Measurements from ENCODE around the gene SHISA9.

SHISA9 gene

DNA sequence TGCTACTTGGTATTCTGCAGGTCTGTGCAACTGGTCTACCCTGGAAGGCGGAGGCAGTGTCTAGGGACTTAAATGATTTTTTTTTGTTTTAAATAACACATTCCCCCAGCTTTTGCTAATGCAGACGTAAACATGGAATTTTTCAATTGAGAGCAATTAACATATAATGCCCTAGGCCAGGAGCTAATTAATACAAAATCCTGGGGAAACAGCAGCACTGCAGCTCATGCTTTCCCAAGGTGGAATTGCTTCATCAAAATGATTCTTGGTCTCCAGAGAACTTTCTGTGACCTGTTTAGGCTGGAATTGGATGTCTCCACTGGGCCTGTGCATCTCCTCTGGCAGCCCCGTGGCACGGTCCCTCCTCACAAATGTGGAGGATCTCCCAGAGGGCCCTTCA, 50.6 kb downstream of the SHISA9 start:
- no peak for DNase-seq (ENCODE audit: low spot score)

DNA sequence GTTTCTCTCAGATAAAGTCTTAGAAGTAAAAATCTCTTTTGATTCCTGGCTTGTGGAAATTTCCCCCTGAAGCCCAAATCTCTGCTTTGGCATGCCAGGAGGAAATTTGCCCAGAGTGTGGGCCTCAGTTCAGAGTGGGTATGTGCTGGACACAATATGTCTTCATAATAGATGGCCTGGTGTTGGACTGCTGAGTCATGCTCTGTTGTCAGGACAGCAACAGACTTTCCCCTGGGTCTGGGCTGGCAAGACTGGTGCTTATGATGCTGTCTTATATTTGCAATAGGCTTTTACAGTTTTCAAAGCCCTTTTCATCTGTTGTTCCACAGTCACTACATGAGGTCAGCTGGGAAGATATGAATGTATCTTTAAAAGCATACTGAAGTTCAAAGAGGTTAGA, 57.0 kb downstream of the SHISA9 start:
- no peak for DNase-seq (ENCODE audit: low spot score)

DNA sequence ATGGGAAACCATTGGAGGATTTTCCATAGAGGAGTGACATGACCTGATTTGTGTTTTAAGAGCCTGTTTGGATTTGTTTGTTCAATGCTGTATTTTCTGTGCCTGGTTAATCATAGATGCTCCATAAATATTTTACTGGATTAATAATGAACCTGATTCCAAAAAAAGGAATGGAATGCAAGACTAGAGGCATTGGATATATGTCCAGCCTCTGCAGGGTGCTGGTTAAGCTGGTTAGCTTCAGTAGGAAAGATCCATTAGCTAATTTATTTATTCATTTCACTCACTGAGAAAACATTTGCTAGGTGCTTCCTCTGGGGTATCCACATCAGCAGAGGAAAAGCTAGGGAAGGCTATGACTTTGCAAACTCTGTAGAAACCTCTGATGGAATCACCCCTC, 57.7 kb downstream of the SHISA9 start:
- no peak for DNase-seq (ENCODE audit: low spot score)

DNA sequence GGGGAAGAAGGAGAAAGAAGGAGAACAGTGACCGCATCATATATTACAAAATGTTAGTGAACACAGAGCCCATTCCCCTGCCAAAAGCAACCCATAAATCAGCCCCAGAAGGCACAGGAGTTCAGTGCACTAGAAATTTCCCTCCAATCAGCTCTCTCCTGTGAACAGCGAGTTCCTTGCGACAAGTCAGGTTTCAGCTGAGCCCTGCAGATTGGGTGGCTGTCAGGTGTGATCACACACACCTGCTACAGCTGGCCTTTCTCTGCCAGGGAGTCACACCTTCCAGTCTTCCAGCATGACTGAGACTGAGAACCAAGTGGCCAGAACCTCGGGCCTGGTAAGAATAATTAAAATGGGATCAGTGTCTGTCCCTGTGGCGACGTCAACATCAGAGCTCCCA, 60.2 kb downstream of the SHISA9 start:
- no peak for DNase-seq (ENCODE audit: low spot score)

DNA sequence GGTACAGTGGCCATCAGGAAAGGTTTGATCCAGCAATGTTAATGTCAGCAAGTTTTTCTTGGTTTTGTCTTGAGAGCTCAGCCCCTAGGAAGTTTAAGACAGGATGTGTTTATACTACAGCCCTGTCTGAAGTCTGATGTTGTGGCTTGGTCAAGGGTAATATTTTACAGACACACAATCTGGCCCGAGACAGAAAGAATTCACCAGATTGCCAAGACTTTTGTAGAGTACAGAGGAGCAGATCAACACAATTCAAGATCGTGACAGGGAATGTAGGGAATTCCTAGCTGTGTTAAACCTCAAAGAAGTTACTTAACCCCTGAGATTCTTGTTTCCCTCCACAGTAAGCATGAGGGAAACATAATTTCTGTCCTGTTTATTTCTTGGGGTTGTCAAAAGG, 63.1 kb downstream of the SHISA9 start:
- no peak for DNase-seq (ENCODE audit: low spot score)

DNA sequence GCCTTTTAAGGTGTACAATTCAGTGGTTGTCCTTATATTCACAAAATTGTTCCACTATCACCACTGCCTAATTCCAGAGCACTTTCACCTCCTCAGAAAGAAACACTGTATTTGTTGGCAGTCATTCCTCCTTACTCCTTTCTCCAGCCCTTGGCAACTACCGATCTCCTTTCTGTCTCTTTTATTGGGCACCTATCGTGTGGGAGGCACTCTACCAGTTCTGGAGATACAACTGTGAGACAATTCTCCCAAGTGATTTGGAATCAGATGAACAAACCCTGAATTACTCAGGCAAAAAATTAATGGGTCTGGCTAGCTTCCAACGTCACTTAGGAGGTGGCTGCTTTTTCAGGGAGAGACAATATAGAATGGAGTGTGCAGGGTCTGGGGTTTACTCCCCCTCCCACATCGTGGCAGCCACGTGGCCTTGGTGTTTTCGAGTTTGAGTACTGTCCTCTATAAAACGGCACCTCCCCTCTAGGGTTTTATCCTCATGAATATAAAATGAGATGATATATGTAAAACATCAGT, 63.9 kb downstream of the SHISA9 start:
- DNase-seq (ENCODE audit: low spot score), result no peak

DNA sequence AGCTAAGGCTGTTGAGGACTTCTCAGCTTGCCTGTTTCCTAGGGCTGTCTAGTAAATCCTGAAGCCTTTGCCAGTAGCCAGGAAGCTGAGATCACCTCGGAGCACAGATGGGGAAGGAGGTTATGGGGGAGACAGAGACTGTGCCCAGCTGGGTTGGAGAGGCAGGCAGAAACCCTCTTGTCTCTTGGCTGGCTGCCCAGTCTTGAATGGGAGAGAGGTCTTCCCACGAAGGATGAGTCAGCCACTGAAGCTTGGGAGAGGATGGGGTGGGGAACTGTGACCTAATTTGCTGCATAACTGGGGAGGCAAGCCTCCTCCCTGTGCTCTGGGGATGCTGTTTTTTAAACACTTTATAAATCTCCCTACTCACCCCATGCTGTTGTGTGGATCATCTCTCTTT, 69.8 kb downstream of the SHISA9 start:
- DNase-seq (ENCODE audit: low spot score), result peak; percentile 32

DNA sequence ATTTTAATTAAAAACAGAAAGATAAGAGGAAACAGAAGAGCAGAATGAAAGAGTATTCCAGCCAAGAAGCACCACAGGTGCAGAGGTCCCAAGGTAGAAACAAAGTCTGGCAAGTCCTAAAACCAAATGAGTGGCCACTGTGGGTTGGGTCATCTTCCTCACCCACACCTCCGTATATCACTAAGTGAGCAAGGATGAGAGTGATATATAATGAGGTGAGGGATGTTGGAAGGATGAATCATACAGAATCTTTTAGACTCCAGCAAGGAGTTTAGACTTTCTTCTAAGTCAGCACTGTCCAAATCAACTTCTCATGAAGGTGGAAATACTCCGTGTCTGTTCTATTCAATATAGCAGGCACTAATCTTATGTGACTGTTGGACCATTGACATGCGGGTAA, 70.8 kb downstream of the SHISA9 start:
- DNase-seq (ENCODE audit: low spot score), result no peak

DNA sequence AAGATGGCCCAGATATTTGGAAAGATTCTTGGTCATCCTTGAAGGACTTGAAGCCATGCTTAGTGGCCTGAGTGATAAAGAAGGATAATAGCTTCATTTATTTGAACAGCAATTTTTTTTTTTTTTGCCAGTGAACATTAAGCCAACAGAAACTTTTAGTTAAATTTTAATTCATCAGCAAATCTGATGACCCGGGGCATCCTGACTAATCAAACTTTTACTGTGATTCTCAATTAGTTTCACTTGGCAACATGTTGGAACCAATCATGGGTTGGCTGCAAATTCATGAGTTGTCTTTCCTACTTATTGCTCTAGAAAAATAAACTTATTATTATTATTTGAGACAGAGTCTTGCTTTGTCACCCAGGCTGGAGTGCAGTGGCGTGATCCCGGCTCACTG, 74.4 kb downstream of the SHISA9 start:
- no peak for DNase-seq (ENCODE audit: low spot score)

DNA sequence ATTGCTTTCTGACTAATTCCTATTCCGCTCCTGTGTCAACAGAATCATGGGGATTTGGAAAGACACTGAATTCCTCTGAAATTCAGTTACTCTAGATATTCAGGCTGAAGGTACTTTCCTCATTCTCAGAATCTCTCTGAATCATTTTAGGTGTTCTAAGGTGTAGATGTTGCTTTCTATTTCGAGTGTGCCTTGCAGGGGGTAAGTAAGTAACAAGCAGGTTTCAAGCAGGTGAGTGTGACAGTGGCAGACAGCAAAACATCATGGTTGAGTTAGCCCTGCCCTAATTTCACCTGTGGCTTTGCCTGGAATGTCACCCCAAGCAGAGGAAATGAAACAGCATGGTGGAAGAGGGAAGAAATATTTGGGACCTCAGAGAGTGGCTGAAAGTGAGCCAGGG, 75.1 kb downstream of the SHISA9 start:
- no peak for DNase-seq (ENCODE audit: low spot score)

DNA sequence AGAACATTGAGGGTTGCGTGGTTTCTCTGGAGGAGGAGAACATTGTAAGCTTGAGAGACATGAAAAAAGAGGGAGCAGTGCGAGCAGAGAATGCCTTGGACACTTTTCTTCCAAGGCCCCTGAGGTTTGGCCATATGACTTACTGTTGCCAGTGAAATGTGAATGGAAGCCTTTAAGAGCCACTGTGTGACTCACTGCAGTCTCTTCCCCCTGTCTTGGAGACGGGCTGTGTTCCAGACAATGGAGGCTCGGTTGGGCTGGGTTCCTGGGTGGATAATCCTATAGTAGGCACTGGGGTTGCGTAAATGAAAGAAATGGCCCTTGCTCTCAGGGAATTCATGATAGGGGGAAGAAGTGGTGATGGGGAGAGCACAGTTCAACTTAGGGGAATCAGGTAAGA, 75.5 kb downstream of the SHISA9 start:
- no peak for DNase-seq (ENCODE audit: low spot score)

DNA sequence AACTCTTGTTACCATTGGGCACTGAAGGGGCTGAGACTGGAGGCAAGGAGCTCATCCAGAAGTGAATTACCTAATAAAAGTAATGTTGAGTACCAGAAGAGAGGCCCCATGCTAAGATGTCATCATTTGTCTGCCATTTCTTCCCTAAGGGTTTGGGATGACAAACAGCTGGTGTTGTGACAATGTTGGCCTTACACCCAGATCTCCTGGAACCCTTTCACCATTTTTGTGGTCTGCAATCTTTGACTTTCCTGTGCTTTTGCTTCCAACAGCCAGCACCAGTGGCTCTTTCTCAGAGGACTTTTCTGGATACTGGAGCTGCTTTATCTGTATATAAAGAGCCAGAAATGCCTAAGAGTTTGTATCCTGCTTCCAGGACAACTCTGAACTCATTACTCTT, 84.1 kb downstream of the SHISA9 start:
- DNase-seq (ENCODE audit: low spot score), result no peak

DNA sequence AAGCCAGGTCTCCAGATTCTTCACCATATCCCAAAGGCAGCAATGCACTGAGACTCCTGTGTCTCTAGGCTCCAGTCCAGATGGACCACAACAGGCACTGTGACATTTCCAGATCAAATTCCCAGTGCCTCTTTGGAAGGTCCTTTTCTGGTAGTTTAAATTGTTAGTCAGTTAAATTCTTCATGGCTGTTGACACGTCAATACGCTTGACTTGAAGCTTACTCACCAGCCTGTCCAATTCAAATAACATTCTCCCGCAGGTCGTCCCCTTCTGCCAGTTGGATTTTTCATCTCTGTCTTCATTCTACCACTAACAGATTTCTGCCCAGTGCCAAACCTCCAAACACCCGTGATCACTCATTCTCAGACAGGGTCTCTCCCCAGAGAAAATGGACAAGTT, 86.7 kb downstream of the SHISA9 start:
- DNase-seq (ENCODE audit: low spot score), result no peak

DNA sequence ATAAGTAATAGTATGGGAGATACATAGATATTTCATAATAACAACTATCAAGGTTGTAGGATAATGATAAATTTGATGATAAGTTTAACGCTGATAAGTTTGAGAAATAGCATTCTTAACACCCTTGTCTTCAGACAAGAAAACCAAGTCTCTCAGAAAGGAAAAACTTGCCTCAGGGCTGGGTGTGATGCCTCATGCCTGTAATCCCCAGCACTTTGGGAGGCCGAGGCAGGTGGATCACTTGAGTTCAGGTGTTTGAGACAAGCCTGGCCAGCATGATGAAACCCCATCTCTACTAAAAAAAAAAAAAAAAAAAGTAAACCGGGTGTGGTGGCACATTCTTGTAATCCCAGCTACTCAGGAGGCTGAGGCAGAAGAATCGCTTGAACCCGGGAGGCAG, 90.7 kb downstream of the SHISA9 start:
- no peak for DNase-seq (ENCODE audit: low spot score)

DNA sequence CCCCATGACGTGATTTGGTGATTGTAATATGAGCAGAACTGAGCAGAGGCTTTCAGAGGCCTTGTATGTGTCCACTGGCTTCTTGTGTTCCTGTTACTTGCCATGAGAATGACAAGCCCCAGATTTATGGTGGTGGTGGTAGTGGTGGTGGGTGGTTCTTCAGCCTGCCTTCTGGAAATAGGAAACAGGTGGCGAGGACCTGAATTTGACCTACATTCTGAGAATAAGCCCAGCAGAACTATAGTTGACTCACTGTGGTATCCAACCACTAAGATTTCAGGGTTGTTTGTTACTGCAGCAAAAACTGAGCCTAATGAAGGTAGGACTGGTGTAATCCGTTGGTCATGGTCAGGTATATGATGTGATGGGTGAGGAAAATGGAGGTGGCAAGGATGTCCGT, 93.0 kb downstream of the SHISA9 start:
- DNase-seq (ENCODE audit: low spot score), result no peak

DNA sequence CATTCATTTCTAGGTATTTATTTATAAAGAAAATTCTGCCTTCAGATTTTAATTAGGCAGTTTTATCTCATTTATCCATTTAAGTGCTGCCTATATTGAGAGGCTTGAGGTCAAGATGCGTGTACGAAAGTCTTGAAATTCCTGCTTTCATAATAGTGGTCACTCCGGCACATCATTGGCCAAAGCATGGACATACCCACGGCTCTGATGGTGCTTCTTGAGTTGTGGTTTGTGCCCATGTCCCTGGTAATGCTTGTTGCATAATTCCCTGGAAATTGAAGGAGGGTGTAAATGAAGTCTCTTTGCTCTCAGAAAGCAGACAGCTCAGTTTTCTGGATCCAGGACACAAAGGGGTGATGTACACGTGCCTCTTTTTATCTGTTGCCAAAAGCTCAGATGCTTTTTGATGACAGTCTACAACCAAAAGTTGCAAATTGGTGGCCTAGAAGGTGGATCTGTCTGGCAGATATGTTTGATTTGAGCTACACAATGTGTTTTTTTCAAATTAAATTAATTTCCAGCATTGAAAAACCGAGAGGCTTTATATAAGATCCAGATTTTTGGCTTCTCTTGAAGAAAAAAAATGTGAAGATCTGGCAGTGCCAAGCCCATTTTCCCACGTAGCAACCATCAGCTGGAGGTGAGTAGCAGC, 94.4 kb downstream of the SHISA9 start:
- DNase-seq (ENCODE audit: low spot score), result no peak

DNA sequence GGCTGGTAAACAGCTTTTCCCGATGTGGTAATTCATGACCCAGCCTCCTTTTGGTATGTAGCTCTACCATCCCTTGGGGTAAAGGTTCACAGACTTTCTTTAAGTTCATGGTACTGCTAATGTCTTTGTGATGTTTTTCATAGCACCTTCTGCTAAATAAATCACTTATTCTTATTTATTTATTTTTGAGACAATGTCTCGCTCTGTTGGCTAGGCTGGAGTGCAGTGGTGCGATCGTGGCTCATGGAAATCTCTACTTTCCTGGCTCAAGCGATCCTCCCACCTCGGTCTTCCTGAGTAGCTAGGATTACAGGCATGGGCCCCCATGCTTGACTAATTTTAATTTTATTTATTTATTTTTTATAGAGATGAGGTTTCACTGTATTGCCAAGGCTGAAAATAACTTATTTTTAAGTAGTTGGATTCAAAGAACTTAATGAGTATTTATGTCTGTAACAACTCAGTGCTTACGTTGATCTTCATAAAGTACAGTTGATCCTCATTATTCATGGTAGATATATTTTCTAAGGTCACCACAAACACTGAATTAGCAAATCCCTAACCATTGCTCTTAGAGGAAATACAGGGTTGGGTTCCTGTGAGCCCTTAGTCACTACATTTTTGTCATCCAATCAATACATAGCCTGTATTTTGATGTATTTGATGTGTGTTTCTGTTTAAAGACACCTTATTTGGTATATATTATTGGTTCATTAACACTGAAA, 97.1 kb downstream of the SHISA9 start:
- DNase-seq (ENCODE audit: low spot score), result no peak

DNA sequence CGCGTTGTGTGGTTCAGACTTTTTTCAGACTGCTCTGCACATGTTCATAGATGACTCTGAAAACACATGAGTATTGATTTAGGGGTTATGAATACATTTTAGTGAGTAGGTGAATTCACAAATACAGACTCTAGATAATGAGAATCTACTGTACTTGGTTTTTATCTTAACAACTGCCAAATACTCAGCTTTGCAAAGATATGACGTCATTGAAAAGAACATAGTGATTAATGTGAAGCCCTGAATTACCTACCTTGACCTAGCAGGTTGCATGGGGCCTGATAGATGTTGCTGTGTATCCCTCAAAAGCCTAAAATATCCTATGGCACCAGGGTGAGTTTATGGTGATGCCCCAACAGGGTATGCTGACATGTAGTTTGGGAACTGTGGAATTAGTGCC, 98.0 kb downstream of the SHISA9 start:
- no peak for DNase-seq (ENCODE audit: low spot score)

DNA sequence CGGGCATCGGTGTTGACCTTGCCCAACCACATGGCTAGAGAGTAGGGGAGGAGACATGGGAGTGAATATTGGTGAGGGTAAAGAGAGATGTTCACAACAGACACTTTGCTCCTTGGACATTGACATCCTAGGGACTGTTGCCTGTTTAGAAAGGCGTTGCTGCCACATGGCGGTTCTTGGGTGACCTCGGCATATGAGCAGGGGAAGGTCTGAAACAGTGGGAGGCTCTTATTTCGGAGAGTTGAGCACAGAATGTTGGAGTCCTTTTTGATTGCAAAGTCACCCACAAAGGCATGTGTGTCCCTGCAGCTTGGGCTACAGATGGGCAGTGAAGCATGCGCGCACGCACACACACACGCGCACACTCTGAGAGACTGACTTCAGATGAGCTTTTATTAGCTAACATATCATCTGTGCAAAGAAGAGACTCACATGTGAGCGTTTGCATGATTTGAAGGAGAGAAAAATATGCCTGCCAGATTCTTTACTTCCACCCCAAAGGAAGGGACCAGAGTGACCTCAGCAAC, 104.4 kb downstream of the SHISA9 start:
- no peak for DNase-seq (ENCODE audit: low spot score)

DNA sequence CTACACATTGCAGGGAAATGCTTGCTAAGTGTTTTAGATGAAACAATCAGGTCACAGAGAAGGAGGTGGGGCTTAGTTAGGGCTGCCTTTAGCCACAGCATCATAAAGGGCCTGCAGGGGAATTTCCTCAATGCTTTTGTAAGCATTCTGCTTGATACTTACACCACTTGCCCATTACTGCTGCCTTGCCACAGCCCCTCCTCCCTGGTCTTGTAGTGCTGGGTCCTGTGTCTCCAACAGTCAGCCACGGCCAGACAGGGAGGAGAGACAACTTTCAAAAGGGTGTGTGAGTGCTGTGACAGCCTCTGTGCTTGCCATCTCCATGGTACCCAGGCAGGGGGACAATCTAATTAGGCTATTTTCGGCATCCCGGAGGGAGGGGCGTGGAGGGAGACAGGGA, 111.2 kb downstream of the SHISA9 start:
- no peak for DNase-seq (ENCODE audit: low spot score)

DNA sequence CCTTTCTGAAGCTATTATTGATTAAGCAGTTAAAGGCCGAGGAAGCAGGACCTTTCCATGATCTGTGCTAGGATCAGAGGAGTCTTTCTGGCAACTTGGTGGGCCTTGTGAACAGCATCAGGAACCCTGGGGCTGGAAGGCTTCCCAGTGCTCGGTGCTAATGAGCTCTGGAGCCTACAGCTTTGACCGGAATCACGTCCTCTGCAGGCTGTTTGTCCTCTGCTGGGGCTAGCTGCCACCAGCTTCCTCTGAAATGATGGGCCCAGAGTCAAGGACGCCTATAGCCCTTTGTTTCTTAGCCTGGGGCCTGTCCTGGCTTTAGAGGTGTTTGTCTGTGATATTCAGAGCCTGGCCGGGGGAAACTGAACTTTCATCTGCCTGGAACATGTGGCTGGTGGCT, 111.6 kb downstream of the SHISA9 start:
- no peak for DNase-seq (ENCODE audit: low spot score)

DNA sequence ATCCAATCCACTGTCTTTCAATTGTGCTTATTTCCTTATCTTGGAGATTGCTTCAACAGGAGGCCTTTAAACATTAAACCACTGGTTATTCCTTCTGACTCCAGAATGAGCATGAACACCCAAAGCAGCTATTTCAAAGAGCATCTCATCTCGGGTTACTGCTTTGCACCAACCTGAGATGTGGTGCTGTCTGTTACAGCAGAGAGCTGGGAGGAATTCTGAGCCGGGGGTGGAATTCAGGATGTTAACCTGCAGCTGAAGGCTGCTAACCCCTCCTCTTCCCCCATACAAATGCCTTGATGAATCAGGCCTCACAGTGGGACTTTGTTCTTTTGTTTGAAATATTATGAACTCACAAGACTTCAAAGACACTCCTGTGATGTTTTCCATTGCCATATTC, 113.1 kb downstream of the SHISA9 start:
- no peak for DNase-seq (ENCODE audit: low spot score)

DNA sequence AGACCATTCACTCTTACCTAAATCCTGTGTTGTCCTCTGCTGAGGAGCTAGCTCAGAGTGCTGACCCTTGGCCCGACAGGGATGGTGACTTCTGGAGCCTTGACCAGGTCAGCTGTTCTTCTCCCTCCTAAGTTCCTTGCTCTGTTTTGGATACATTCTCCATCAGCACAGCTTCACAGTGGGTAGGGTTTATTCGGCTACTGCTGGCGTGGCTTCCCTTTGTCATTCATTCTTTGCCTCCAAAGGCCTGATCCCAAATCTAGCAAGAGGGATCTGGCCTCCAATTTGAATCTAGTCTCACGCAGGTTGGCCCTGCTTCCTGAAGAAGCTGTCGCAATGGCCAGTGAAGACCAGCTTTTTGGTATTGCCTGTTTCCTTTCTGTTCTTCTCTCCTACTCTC, 116.6 kb downstream of the SHISA9 start:
- no peak for DNase-seq (ENCODE audit: low spot score)

DNA sequence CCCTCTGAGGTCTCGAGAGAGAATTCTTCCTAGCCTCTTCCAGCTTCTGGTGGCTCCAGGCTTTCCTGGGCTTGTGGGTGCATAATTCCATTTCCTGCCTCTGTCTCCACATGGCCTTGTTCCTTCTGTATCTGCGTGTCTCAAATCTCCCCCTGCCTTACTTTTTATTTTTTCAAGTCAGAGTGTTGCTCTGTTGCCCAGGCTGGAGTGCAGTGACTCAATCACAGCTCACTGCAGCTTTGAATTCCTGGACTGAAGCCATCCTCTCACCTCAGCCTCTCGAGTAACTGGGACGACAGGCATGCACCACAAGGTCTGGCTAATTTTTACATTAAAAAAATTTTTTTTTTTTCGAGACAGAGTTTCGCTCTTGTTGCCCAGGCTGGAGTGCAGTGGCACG, 120.6 kb downstream of the SHISA9 start:
- no peak for DNase-seq (ENCODE audit: low spot score)
